Measurements from ENCODE around the gene CPNE2.

The CPNE2 gene

DNA sequence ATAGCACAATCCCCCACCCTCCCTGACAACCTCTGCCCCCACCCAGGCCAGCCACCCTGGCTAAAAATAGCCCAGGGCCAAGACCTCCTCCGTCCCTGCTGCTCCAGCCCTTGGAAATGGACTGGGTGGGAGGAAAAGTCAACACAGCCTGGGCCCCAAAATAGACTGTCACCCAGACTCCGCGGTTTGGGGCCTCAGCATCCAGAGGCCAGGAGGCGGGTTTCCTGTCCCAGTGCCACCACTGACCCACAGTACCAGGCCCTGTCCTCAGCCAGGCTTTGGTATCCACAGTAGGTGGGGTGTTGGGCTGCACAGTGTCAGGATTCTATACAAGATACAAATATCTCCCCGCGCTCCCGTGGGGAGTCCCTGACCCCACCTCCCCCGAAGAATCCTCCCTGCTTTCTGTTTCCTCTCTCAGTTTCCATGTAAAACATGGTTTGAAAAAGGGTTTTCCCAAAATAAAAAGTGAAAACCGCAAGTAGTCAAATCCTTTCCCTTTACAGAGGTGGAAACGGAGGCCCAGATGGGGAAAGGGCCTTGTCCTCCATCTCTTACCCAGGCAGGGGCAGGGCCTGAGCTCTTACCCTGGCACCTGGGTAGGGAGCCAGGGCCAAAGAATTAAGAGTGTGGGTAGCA is 20.1 kb downstream of the CPNE2 start:
- in situ Hi-C loops (cut with MboI; ENCODE audit: low sequenced_read_pairs): no loop called here
- no peaks in the 10 kb centered on the region for H3K36me3 ChIP-seq (replicated peaks)
- no peak overlapping the region for H3K4me3 ChIP-seq
- no peak for DNase-seq (ENCODE audit: low spot score in 2 of 2)
- H3K4me1 ChIP-seq: no peaks in the 10 kb centered on the region
- no peaks in the 10 kb centered on the region for H3K27me3 ChIP-seq (ENCODE audit: low read depth)
- no peaks in the 10 kb centered on the region for H3K9me3 ChIP-seq

GRCh38 chr16:57113042-57113453 is 20.7 kb downstream of the CPNE2 start:
- no peaks in the 10 kb centered on the region for H3K9me3 ChIP-seq
- no peaks in the 10 kb centered on the region for H3K36me3 ChIP-seq (replicated peaks)
- no peak overlapping the region for H3K4me3 ChIP-seq
- H3K27me3 ChIP-seq (ENCODE audit: low read depth): no peaks in the 10 kb centered on the region
- in situ Hi-C loops (cut with MboI; ENCODE audit: low sequenced_read_pairs): no loop called here
- no peaks in the 10 kb centered on the region for H3K4me1 ChIP-seq
- no peak for DNase-seq (ENCODE audit: low spot score in 2 of 2)

DNA sequence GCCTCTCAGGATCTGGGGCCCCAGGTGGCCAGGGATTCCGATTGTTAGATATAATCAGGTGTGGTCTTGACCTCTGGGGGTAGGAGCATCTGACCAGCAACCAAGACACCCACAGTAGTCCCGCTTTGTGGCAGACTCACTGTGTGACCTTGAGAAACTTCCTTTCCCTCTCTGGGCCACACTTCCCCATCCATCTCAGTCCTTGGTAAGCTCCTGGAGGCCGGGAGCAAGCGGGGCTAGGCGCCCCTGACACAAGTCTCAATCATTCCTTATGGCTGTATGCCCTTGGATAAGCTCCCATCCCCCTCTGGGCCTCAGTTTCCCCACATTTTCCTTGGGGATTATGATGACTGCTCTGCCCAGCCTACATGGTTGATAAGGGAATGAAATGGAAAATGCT is 21.3 kb downstream of the CPNE2 start:
- Histone ChIP-seq H3K4me3 (no peak overlapping the region), H3K36me3 (replicated peaks) (no peaks in the 10 kb centered on the region), H3K27me3 (ENCODE audit: low read depth) (no peaks in the 10 kb centered on the region), H3K9me3 (no peaks in the 10 kb centered on the region), H3K4me1 (no peaks in the 10 kb centered on the region)
- in situ Hi-C loops (cut with MboI; ENCODE audit: low sequenced_read_pairs): no loop called here
- no peak for DNase-seq (ENCODE audit: low spot score in 2 of 2)

DNA sequence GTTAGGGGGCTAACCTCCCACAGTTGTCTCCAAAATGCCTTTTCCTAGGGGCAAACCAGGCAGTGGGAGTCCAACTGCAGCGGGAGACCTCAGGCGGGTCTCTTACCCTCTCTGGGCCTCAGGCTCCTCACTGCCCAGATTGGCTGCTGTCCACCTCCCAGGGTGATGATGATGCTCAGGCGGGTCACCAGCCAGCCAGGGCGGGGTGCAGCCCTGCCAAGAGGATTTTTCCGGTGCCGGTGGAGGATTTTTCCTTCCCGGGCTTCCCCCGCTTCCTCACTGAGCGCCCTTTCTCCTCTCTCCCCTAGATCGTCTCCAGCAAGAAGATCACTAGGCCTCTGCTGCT is 22.8 kb downstream of the CPNE2 start:
- no peaks in the 10 kb centered on the region for H3K4me1 ChIP-seq
- in situ Hi-C loops (cut with MboI; ENCODE audit: low sequenced_read_pairs): no loop called here
- no peaks in the 10 kb centered on the region; the same call in 1 of the 2 replicates for H3K36me3 ChIP-seq (replicated peaks)

DNA sequence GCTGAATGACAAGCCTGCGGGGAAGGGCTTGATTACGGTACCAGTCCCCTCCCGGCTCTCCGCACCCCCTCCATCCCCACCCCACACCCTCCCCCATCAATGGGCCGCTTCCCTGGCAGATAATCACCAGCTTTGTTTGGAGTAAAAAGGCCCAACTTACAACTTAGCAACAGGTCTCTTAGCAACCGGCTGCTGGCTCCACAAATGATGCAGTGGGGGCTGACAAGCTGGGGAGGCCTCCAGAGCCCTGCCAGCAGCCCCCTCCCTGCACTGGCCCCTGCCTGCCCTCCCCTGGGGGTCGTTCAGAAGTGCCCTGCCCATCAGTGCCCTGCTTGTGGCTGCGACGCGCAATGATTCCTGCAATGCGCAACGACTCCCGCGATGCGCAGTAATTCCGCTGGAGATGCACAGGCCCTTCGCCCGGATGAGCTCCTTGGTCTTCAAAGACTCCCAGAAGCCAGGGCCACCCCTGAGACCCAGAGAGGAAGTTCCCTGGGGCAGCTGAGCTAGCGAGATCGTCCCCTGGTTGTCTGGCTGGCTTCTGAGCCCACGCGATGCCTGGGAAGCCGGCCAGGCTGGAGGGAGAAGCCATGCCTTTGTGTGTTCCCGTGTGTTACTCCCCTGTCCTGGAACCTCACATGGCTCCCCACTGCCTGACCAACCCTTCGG is 23.3 kb downstream of the CPNE2 start:
- peak in 1 of 2 experiments; percentile 37 for DNase-seq (ENCODE audit: low spot score in 2 of 2)
- Histone ChIP-seq H3K27me3 (ENCODE audit: low read depth) (no peaks in the 10 kb centered on the region), H3K4me3 (no peak overlapping the region), H3K4me1 (no peaks in the 10 kb centered on the region), H3K36me3 (replicated peaks) (no peaks in the 10 kb centered on the region; the same call in 1 of the 2 replicates), H3K9me3 (no peaks in the 10 kb centered on the region)
- in situ Hi-C loops (cut with MboI; ENCODE audit: low sequenced_read_pairs): no loop called here

More for the DNA sequence above, 22.8 kb downstream of the CPNE2 start:
- H3K27me3 ChIP-seq (ENCODE audit: low read depth): no peaks in the 10 kb centered on the region
- no peaks in the 10 kb centered on the region for H3K9me3 ChIP-seq
- no peak overlapping the region for H3K4me3 ChIP-seq
- DNase-seq (ENCODE audit: low spot score in 2 of 2): no peak

DNA sequence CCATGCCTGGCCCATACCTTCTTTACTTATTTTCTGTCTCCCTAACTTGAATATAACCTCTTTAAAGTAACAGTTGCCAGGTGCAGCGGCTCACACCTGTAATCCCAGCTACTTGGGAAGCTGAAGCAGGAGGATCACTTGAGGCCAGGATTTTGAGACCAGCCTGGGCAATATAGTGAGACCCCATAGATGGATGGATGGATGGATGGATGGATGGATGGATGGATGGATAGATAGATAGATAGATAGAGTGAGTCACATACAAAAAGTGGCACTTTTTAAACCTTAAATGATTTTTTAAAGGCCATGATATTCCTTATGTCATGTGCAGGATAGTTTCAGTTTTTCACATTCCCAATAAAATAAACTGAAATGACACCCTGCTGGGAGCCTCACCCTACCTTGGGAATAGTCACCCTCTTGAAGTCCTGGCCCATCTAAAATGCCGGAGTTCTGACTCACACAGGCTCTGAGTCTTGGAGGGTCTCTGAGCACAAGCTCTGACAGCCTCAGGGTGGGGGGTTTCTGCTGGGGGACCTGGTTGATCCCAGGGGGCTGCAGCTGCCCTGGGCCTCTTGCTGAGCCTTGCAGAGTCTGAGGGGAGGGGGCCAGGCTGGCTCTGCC is 26.2 kb downstream of the CPNE2 start:
- Histone ChIP-seq H3K4me1 (no peaks in the 10 kb centered on the region), H3K27me3 (ENCODE audit: low read depth) (no peaks in the 10 kb centered on the region), H3K9me3 (no peaks in the 10 kb centered on the region), H3K4me3 (no peak overlapping the region), H3K36me3 (replicated peaks) (no peaks in the 10 kb centered on the region; the same call in 1 of the 2 replicates)
- in situ Hi-C loops (cut with MboI; ENCODE audit: low sequenced_read_pairs): no loop called here
- no peak for DNase-seq (ENCODE audit: low spot score in 2 of 2)

DNA sequence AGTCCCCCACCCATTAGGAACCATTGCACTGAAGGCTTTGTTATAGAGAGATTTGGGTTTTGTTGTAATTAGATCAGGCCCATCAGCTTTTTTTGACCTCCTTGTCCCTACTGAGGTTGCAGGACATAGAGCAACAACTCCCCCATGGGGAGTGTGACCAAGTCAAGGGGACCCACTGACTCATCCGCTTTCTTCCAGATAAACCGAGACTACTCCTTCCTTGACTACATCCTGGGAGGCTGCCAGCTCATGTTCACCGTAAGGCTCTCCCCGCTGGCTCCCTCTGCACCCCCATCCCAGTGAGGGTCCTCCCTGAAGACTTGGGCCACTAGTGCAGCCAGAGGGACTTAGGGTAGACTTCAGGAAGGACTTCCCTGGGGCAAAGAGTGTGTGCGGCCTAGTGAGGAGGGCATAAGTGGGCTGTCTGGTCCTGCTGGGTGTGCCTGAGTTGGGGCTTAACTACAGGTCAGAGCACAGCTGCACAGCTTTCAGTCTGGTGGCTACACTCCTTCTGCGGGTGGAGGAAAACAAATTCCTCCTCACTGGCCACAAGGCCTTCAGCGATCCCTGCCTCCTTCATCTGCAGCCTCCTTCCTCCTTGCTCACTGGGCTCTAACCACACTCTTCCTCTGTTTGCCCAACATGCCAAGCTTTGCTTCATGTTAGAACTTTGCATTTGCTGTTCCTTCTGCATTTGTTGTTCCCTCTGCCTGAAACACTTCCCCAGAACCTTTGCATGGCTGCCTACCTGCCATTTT is 31.0 kb downstream of the CPNE2 start:
- H3K4me3 ChIP-seq: no peak overlapping the region

DNA sequence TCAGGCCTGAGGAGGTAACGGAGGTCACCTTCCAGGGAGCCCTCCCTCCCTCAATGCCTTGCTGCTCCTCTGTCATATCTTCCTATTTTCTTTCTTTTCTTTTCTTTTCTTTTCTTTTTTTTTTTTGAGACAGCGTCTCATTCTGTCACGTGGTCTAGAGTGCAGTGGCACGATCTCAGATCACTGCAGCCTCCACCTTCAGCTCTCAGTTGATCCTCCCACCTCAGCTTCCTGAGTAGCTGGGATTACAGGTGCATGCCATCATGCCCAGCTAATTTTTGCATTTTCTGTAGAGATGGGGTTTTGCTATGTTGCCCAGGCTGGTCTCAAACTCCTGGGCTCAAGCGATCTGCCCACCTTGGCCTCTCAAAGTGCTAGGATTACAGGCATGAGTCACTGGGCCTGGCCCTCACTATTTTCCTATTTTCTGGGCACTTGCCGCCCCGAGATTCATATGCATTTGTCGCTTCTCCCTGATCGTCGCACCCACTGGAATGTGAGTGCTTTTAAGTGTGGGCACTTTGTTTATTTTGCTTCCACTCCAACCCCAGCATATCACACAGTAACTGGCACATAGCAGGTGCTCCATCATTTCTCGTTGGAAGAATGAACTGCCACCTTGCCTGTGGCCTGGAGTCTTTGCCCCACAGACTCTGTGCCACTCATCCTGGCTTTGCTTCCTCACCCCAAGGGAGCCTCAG is 31.7 kb downstream of the CPNE2 start:
- no peaks in the 10 kb centered on the region; the same call in none of the 2 replicates for H3K36me3 ChIP-seq (replicated peaks)
- no peaks in the 10 kb centered on the region for H3K4me1 ChIP-seq
- in situ Hi-C loops (cut with MboI; ENCODE audit: low sequenced_read_pairs): no loop called here
- no peak for DNase-seq (ENCODE audit: low spot score in 2 of 2)
- H3K9me3 ChIP-seq: no peaks in the 10 kb centered on the region
- H3K27me3 ChIP-seq (ENCODE audit: low read depth): no peaks in the 10 kb centered on the region
- H3K4me3 ChIP-seq: no peak overlapping the region

More for the DNA sequence above, 31.0 kb downstream of the CPNE2 start:
- H3K36me3 ChIP-seq (replicated peaks): no peaks in the 10 kb centered on the region; the same call in none of the 2 replicates
- DNase-seq (ENCODE audit: low spot score in 2 of 2): no peak
- in situ Hi-C loops (cut with MboI; ENCODE audit: low sequenced_read_pairs): no loop called here
- no peaks in the 10 kb centered on the region for H3K9me3 ChIP-seq
- H3K27me3 ChIP-seq (ENCODE audit: low read depth): no peaks in the 10 kb centered on the region
- H3K4me1 ChIP-seq: no peaks in the 10 kb centered on the region

DNA sequence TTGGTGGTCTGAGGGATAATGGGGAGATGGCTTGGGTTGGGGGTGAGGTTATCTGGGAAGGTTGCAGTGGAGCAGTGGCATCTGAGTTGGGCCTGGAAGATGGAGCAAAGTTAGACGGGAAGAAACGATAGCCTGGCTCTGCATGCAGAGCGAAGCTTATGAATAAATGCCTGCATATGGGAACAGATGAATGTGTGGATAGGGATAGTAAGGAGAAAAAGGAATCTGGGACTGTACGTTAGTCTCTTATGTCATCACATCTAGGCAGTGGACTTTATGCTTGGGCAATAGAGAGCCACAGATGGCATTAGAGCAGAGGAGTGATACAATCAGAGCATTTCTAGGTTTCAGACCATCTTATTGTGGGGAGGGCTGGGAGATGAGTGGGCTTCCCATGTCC is 33.0 kb downstream of the CPNE2 start:
- Histone ChIP-seq H3K4me1 (no peaks in the 10 kb centered on the region), H3K36me3 (replicated peaks) (no peaks in the 10 kb centered on the region; the same call in 1 of the 2 replicates), H3K4me3 (no peak overlapping the region), H3K9me3 (no peaks in the 10 kb centered on the region), H3K27me3 (ENCODE audit: low read depth) (no peaks in the 10 kb centered on the region)
- in situ Hi-C loops (cut with MboI; ENCODE audit: low sequenced_read_pairs): no loop called here
- no peak for DNase-seq (ENCODE audit: low spot score in 2 of 2)

GRCh38 chr16:57125969-57126368 is 33.6 kb downstream of the CPNE2 start:
- no peak for DNase-seq (ENCODE audit: low spot score in 2 of 2)
- no peaks in the 10 kb centered on the region for H3K27me3 ChIP-seq (ENCODE audit: low read depth)
- in situ Hi-C loops (cut with MboI; ENCODE audit: low sequenced_read_pairs): no loop called here
- no peaks in the 10 kb centered on the region for H3K9me3 ChIP-seq
- H3K4me1 ChIP-seq: no peaks in the 10 kb centered on the region
- H3K36me3 ChIP-seq (replicated peaks): no peaks in the 10 kb centered on the region; the same call in 1 of the 2 replicates
- no peak overlapping the region for H3K4me3 ChIP-seq

- Histone ChIP-seq H3K4me1 (no peaks in the 10 kb centered on the region), H3K27me3 (ENCODE audit: low read depth) (no peaks in the 10 kb centered on the region), H3K9me3 (no peaks in the 10 kb centered on the region), H3K4me3 (no peak overlapping the region), H3K36me3 (replicated peaks) (no peaks in the 10 kb centered on the region; the same call in 1 of the 2 replicates)
- no peak for DNase-seq (ENCODE audit: low spot score in 2 of 2)
- in situ Hi-C loops (cut with MboI; ENCODE audit: low sequenced_read_pairs): no loop called here
Observed at GRCh38 chr16:57126411-57126810, 34.0 kb downstream of the CPNE2 start.

GRCh38 chr16:57127037-57127763 is 34.8 kb downstream of the CPNE2 start:
- DNase-seq (ENCODE audit: low spot score in 2 of 2): no peak
- in situ Hi-C loops (cut with MboI; ENCODE audit: low sequenced_read_pairs): no loop called here
- Histone ChIP-seq H3K36me3 (replicated peaks) (no peaks in the 10 kb centered on the region; the same call in 1 of the 2 replicates), H3K27me3 (ENCODE audit: low read depth) (no peaks in the 10 kb centered on the region), H3K4me3 (no peak overlapping the region), H3K4me1 (no peaks in the 10 kb centered on the region), H3K9me3 (no peaks in the 10 kb centered on the region)

GRCh38 chr16:57127836-57128235 is 35.5 kb downstream of the CPNE2 start:
- Histone ChIP-seq H3K27me3 (ENCODE audit: low read depth) (no peaks in the 10 kb centered on the region), H3K9me3 (no peaks in the 10 kb centered on the region), H3K4me1 (no peaks in the 10 kb centered on the region), H3K4me3 (no peak overlapping the region), H3K36me3 (replicated peaks) (no peaks in the 10 kb centered on the region; the same call in 1 of the 2 replicates)
- in situ Hi-C loops (cut with MboI; ENCODE audit: low sequenced_read_pairs): no loop called here
- DNase-seq (ENCODE audit: low spot score in 2 of 2): no peak

Measured in HAP-1 (cell line).